HepG2 (cell line): ENCODE results near the gene SMYD1. TPM values are rescaled to one million over a fixed set of nuclear protein-coding genes. Genes with fewer than 3 reads are reported as not detected.

Experiments used
- ATAC-seq: fragments of 200-7000 bp; cut with Tn5 transposase; 3 replicates; pipeline ENCODE4 v1.9.1; 2020; ENCODE audit warnings: mild to moderate bottlenecking, moderate library complexity
- BruUV-seq: library from RNA; stranded (reverse); fragments of 400-500 nt; replicated peaks from 2 replicates; lab custom pipeline; 2021; lab: Mats Ljungman, UMichigan
- CTCF ChIA-PET: fragments of 300-600 bp; formaldehyde crosslinking; extraction: SDS; loops from one replicate; lab custom pipeline; 2021; ENCODE audit warnings: low total read pairs, inconsistent platforms, low intra/inter-chr PET ratio; lab: Yijun Ruan, JAX
- POLR2A ChIA-PET: fragments of 350-600 bp; sonication (Branson Sonifier 250); formaldehyde crosslinking; loops from one replicate; lab custom pipeline; 2020; ENCODE audit warnings: antibody characterized with exemption, inconsistent platforms; lab: Yijun Ruan, JAX
- DNase-seq: peaks from one replicate; pipeline ENCODE4 v3.0.0-alpha.2; 2015; ENCODE audit warnings: low spot score
- FAIRE-seq: peaks from 3 replicates; lab custom pipeline; 2011; peaks lifted over from hg19 to GRCh38; lab: Jason Lieb, UNC
- H2AFZ ChIP-seq: one replicate; pipeline ENCODE4 v1.6.1; 2011; ENCODE audit warnings: low read length, inconsistent platforms
- H3K27ac ChIP-seq: fragments of 300-600 bp; 3 replicates; pipeline ENCODE4 v1.8.0; 2011; ENCODE audit warnings: mixed run types, mild to moderate bottlenecking, mixed read lengths, low read length, inconsistent platforms; ENCODE audit not compliant: insufficient read depth; ENCODE audit errors: extremely low read length
- H3K27me3 ChIP-seq, 2 experiments: fragments of 200-600 bp in 1 of 2; 2 replicates in 1 of 2; 3 replicates in 1 of 2; pipeline versions ENCODE4 v1.6.0 to v1.8.0; 2011; ENCODE audit warnings: low read length in 2 of 2, mild to moderate bottlenecking in 2 of 2, moderate library complexity in 2 of 2, inconsistent platforms in 1 of 2; ENCODE audit not compliant: insufficient read depth in 2 of 2, control insufficient read depth in 1 of 2
- H3K36me3 ChIP-seq, 2 experiments: fragments of 200-600 bp in 1 of 2; replicated peaks in 1 of 2; 2 replicates in 1 of 2; 3 replicates in 1 of 2; pipeline versions ENCODE4 v1.5.1 to v1.8.0; 2011; ENCODE audit warnings: low read length in 2 of 2, inconsistent platforms in 1 of 2; ENCODE audit not compliant: insufficient read depth in 2 of 2, control insufficient read depth in 1 of 2
- H3K4me1 ChIP-seq: 2 replicates; pipeline ENCODE4 v1.5.1; 2012; ENCODE audit warnings: low read length, inconsistent platforms; ENCODE audit not compliant: insufficient read depth
- H3K4me2 ChIP-seq: 2 replicates; pipeline ENCODE4 v1.6.0; 2011; ENCODE audit warnings: low read depth, low read length, inconsistent platforms
- H3K4me3 ChIP-seq, 3 experiments: fragments of 200-600 bp in 1 of 3; sonication (generic), shearing (Covaris generic) in 1 of 3; replicated peaks in 1 of 3; 2 replicates each; pipeline ENCODE4 v1.5.1; 2011 to 2016; ENCODE audit warnings: low read length in 3 of 3, inconsistent platforms in 2 of 3, low read depth in 2 of 3, mild to moderate bottlenecking in 2 of 3, control low read depth in 1 of 3, mixed read lengths in 1 of 3; ENCODE audit not compliant: insufficient read depth in 1 of 3
- H3K79me2 ChIP-seq: one replicate; pipeline ENCODE4 v1.6.1; 2011; ENCODE audit warnings: low read length, inconsistent platforms; ENCODE audit not compliant: insufficient read depth
- H3K9ac ChIP-seq: 2 replicates; pipeline ENCODE4 v1.6.0; 2011; ENCODE audit warnings: mild to moderate bottlenecking, low read depth, low read length, inconsistent platforms; ENCODE audit not compliant: insufficient read depth
- H3K9me3 ChIP-seq: 2 replicates; pipeline ENCODE4 v1.5.1; 2012; ENCODE audit warnings: mild to moderate bottlenecking, low read length
- H4K20me1 ChIP-seq: 2 replicates; pipeline ENCODE4 v1.6.0; 2011; ENCODE audit warnings: inconsistent platforms, mild to moderate bottlenecking, low read length, moderate library complexity; ENCODE audit not compliant: insufficient read depth
- CBX2 ChIP-seq, 2 experiments: fragments of 200-600 bp in 1 of 2; sonication (generic); formaldehyde crosslinking in 1 of 2; IDR thresholded peaks; 2 replicates each; pipeline versions ENCODE4 v1.7.0 to v1.8.1; 2018 to 2022; ENCODE audit warnings: low read depth in 2 of 2, low read length in 1 of 2, mild to moderate bottlenecking in 1 of 2, missing genetic modification reagents in 1 of 2
- FUBP1 ChIP-seq: sonication (generic); formaldehyde crosslinking; IDR thresholded peaks from 2 replicates; pipeline ENCODE4 v1.5.1; 2020; ENCODE audit warnings: missing genetic modification reagents, mild to moderate bottlenecking, borderline replicate concordance
- KDM1A ChIP-seq: IDR thresholded peaks from 2 replicates; pipeline ENCODE4 v1.6.1; 2016; ENCODE audit warnings: missing compliant biosample characterization
- KMT2B ChIP-seq: IDR thresholded peaks from 2 replicates; pipeline ENCODE4 v1.6.1; 2016; ENCODE audit warnings: missing genetic modification reagents, missing compliant biosample characterization
- NFATC3 ChIP-seq: sonication (generic); formaldehyde crosslinking; IDR thresholded peaks from 2 replicates; pipeline ENCODE4 v1.5.1; 2020; ENCODE audit warnings: mild to moderate bottlenecking, missing genetic modification reagents
- NFKBIZ ChIP-seq: IDR thresholded peaks from 2 replicates; pipeline ENCODE4 v1.6.1; 2018; ENCODE audit warnings: missing genetic modification reagents, missing compliant biosample characterization
- NFYC ChIP-seq: IDR thresholded peaks from 2 replicates; pipeline ENCODE4 v1.6.1; 2016; ENCODE audit warnings: missing genetic modification reagents, missing compliant biosample characterization
- ZFAT ChIP-seq: sonication (generic); formaldehyde crosslinking; conservative IDR thresholded peaks from 2 replicates; pipeline ENCODE4 v1.8.1; 2023; ENCODE audit warnings: missing genetic modification reagents, inconsistent platforms
- ZFYVE20 ChIP-seq: sonication (generic); formaldehyde crosslinking; IDR thresholded peaks from 2 replicates; pipeline ENCODE4 v1.8.0; 2023; ENCODE audit warnings: low read depth, mild to moderate bottlenecking, moderate library complexity, missing genetic modification reagents, borderline replicate concordance
- ZNF142 ChIP-seq: sonication (generic); formaldehyde crosslinking; IDR thresholded peaks from 2 replicates; pipeline ENCODE4 v1.4.0; 2020; ENCODE audit warnings: missing genetic modification reagents
- ZNF235 ChIP-seq: sonication (generic); formaldehyde crosslinking; IDR thresholded peaks from 2 replicates; pipeline ENCODE4 v1.8.1; 2023; ENCODE audit warnings: mild to moderate bottlenecking, missing genetic modification reagents, borderline replicate concordance
- ZNF281 ChIP-seq: sonication (generic); formaldehyde crosslinking; IDR thresholded peaks from 2 replicates; pipeline ENCODE4 v1.4.0; 2020; ENCODE audit warnings: missing genetic modification reagents, borderline replicate concordance
- ZNF432 ChIP-seq: sonication (generic); formaldehyde crosslinking; IDR thresholded peaks from 2 replicates; pipeline ENCODE4 v1.5.0; 2020; ENCODE audit warnings: missing genetic modification reagents, mild to moderate bottlenecking, borderline replicate concordance
- ZNF564 ChIP-seq: sonication (generic); formaldehyde crosslinking; IDR thresholded peaks from 2 replicates; pipeline ENCODE4 v1.8.1; 2023; ENCODE audit warnings: mild to moderate bottlenecking, missing genetic modification reagents
- WGBS: methylation state at CpG from one replicate; pipeline ENCODE4 v1.1.6; 2017; ENCODE audit warnings: low lambda C conversion rate; 5-methylcytosine and 5-hydroxymethylcytosine counted together
- in situ Hi-C: cut with HindIII; loops from 2 replicates; pipeline ENCODE4 v1.10.0; 2017; ENCODE audit warnings: low pct_unique_long_range_greater_than_20kb; ENCODE audit not compliant: extremely low pct_ligation_motif_present
- intact Hi-C: fragments of 100-400 bp; cut with micrococcal nuclease; formaldehyde crosslinking; loops from one replicate; pipeline ENCODE4 v1.10.0; 2022; ENCODE audit not compliant: unreplicated experiment
- polyA plus RNA-seq, 8 experiments: library from polyadenylated mRNA; depleted of rRNA in 3 of 8; stranded (reverse) in 7 of 8; unstranded in 1 of 8; fragments of >200 nt; fragmentation: Illumina TruSeq in 4 of 8; extraction: Trizol in 4 of 8; gene quantifications; 2 replicates each; pipeline versions ENCODE4 v1.2.1 to v1.2.3, GENCODE V29; 2011 to 2016; ENCODE audit warnings: low read depth in 4 of 8, missing spikeins in 1 of 8, mixed read lengths in 1 of 8; ENCODE audit not compliant: insufficient read depth in 1 of 8
- total RNA-seq, 5 experiments: library from RNA; depleted of rRNA; stranded (reverse); fragments of >200 nt; fragmentation: Illumina TruSeq; extraction: Trizol; gene quantifications; 2 replicates each; pipeline ENCODE4 v1.2.3, GENCODE V29; 2016; ENCODE audit warnings: low read depth in 1 of 5

Gene SMYD1
- total and polyA plus RNA-seq, 2 of the 13 experiments (the other 11 are each of a cell fraction or from before 2014, with no cell fraction given) = not detected

- no peak overlapping the region for H2AFZ ChIP-seq
- no peak overlapping the region for H3K4me2 ChIP-seq
- POLR2A ChIA-PET = no interaction called here
- no peak for DNase-seq
- FAIRE-seq = no peak
- ATAC-seq = no peak
- H3K79me2 ChIP-seq = peaks cover 22% of the 10 kb centered on the region
- H3K27ac ChIP-seq = no peak overlapping the region
- peaks cover 78% of the 10 kb centered on the region for H3K4me1 ChIP-seq
- no peaks in the 10 kb centered on the region for H4K20me1 ChIP-seq
- CTCF ChIA-PET = no interaction called here
- WGBS = 93% methylated on average over 5 of the region's 5 CpGs
- H3K27me3 ChIP-seq = peaks cover 0 to 3% of the 10 kb centered on the region in 2 experiments; a peak in 1 of 5 replicates
- H3K36me3 ChIP-seq = 0 out of 5 replicates have a peak, but pooled peaks cover 0 to 1% of the 10 kb centered on the region in 2 experiments
- H3K9me3 ChIP-seq = no peaks in the 10 kb centered on the region
- in situ Hi-C loops = loop anchor here (25.0 kb wide), 1 partner anchor 404 kb away; the partner anchor contains the start of gene FOXI3
- intact Hi-C loops = loop anchor here (5.0 kb wide), 1 partner anchor 249 kb away; no protein-coding TSS in a partner anchor
- no peak overlapping the region for H3K4me3 ChIP-seq
- no peak overlapping the region for H3K9ac ChIP-seq
- no TSS peak for BruUV-seq
- TF ChIP-seq ZNF564 (CRISPR knock-in tag) (no peak), ZNF281 (CRISPR knock-in tag) (no peak), ZNF235 (CRISPR knock-in tag) (no peak), CBX2 (IDR thresholded peaks at IDR 0.05; ENCODE audit: low read depth, low read length) (no peak), CBX2 (CRISPR knock-in tag; IDR thresholded peaks at IDR 0.05; ENCODE audit: low read depth) (no peak), ZNF432 (no peak), ZFYVE20 (no peak), NFKBIZ (CRISPR knock-in tag) (no peak), FUBP1 (CRISPR knock-in tag) (no peak), NFATC3 (CRISPR knock-in tag) (no peak), KMT2B (no peak), KDM1A (CRISPR knock-in tag) (no peak), ZNF142 (no peak), NFYC (CRISPR knock-in tag) (no peak), ZFAT (CRISPR knock-in tag) (no peak)
These were observed 9.4 kb upstream of the SMYD1 start for GRCh38 chr2:88058191-88058590.
